GM18858 (cell line): ENCODE measurements around the gene BLOC1S1.
"Not testable (repeated sequence)": the region's sequence is repeated elsewhere in the genome, so short reads cannot be mapped to it uniquely, and the experiment has no call there.

Source experiments
- ATAC-seq: cut with Tn5 transposase; IDR thresholded peaks from one replicate; pipeline ENCODE4 v1.9.1; 2021; ENCODE audit not compliant: unreplicated experiment

The BLOC1S1 gene

GRCh38 chr12:55743406-55744339, 27.8 kb downstream of the BLOC1S1 start:
- ATAC-seq = no peak

GRCh38 chr12:55744340-55745030, 28.6 kb downstream of the BLOC1S1 start:
- ATAC-seq = no peak

GRCh38 chr12:55745361-55746173, 29.7 kb downstream of the BLOC1S1 start:
- no peak for ATAC-seq

- no peak for ATAC-seq
Measured at GRCh38 chr12:55746174-55746912, 30.5 kb downstream of the BLOC1S1 start.

- ATAC-seq = no peak
Measured at GRCh38 chr12:55746913-55747231, 31.0 kb downstream of the BLOC1S1 start.

- ATAC-seq = no peak
Measured at GRCh38 chr12:55748230-55748993, 32.6 kb downstream of the BLOC1S1 start.

- no peak for ATAC-seq
Measured at GRCh38 chr12:55755246-55755645, 39.4 kb downstream of the BLOC1S1 start.

- no peak for ATAC-seq
Measured at GRCh38 chr12:55757701-55758100, 41.9 kb downstream of the BLOC1S1 start.

- not testable (repeated sequence) for ATAC-seq
Measured at GRCh38 chr12:55758575-55758974, 42.7 kb downstream of the BLOC1S1 start.

- ATAC-seq = no peak
Measured at GRCh38 chr12:55760663-55761062, 44.8 kb downstream of the BLOC1S1 start.

GRCh38 chr12:55762646-55763045, 46.8 kb downstream of the BLOC1S1 start:
- no peak for ATAC-seq

GRCh38 chr12:55765736-55766290, 50.0 kb downstream of the BLOC1S1 start:
- no peak for ATAC-seq

GRCh38 chr12:55767156-55767555, 51.3 kb downstream of the BLOC1S1 start:
- ATAC-seq = no peak
